H9 (cell line): ENCODE data around the gene SNED1. TPM values are rescaled to one million over a fixed set of nuclear protein-coding genes. Genes with fewer than 3 reads are reported as not detected.

Experiments used
- DNase-seq: peaks from one replicate; pipeline ENCODE4 v3.0.0-alpha.2; 2017
- H2AFZ ChIP-seq: one replicate; pipeline ENCODE4 v1.6.1; 2013; ENCODE audit warnings: mild to moderate bottlenecking, low read length, control low read depth, moderate library complexity
- H2AK5ac ChIP-seq: 2 replicates; pipeline ENCODE4 v1.6.1; 2013; ENCODE audit warnings: low read length, control low read depth, mixed read lengths; ENCODE audit not compliant: insufficient read length
- H2BK120ac ChIP-seq: one replicate; pipeline ENCODE4 v1.6.1; 2013; ENCODE audit warnings: low read depth, mild to moderate bottlenecking, low read length, control low read depth, inconsistent platforms; ENCODE audit not compliant: poor library complexity, severe bottlenecking
- H2BK12ac ChIP-seq: 2 replicates; pipeline ENCODE4 v1.6.1; 2013; ENCODE audit warnings: low read length, control low read depth, mixed read lengths, low read depth; ENCODE audit not compliant: insufficient read length
- H2BK15ac ChIP-seq: 2 replicates; pipeline ENCODE4 v1.6.1; 2013; ENCODE audit warnings: low read depth, low read length, control low read depth
- H2BK20ac ChIP-seq: one replicate; pipeline ENCODE4 v1.6.1; 2013; ENCODE audit warnings: low read depth, mild to moderate bottlenecking, low read length, control low read depth, inconsistent platforms; ENCODE audit not compliant: poor library complexity, severe bottlenecking
- H2BK5ac ChIP-seq: 2 replicates; pipeline ENCODE4 v1.6.1; 2013; ENCODE audit warnings: low read length, control low read depth, mixed read lengths; ENCODE audit not compliant: insufficient read length
- H3K14ac ChIP-seq: 2 replicates; pipeline ENCODE4 v1.6.1; 2013; ENCODE audit warnings: low read length, control low read depth; ENCODE audit not compliant: insufficient read depth
- H3K18ac ChIP-seq: 2 replicates; pipeline ENCODE4 v1.6.1; 2013; ENCODE audit warnings: low read depth, mild to moderate bottlenecking, mixed read lengths, low read length, control low read depth; ENCODE audit not compliant: insufficient read length
- H3K23ac ChIP-seq: 2 replicates; pipeline ENCODE4 v1.6.1; 2013; ENCODE audit warnings: low read length, control low read depth, mixed read lengths, low read depth; ENCODE audit not compliant: insufficient read length
- H3K23me2 ChIP-seq: 2 replicates; pipeline ENCODE4 v1.6.1; 2013; ENCODE audit warnings: low read depth, mild to moderate bottlenecking, mixed read lengths, low read length, control low read depth; ENCODE audit not compliant: insufficient read length, poor library complexity, severe bottlenecking
- H3K27ac ChIP-seq: 2 replicates; pipeline ENCODE4 v1.5.1; 2013; ENCODE audit warnings: low read length, control low read depth, mixed read lengths, low read depth; ENCODE audit not compliant: insufficient read length
- H3K27me3 ChIP-seq: 2 replicates; pipeline ENCODE4 v1.6.1; 2013; ENCODE audit warnings: low read length, control low read depth, inconsistent platforms; ENCODE audit not compliant: insufficient read depth
- H3K4ac ChIP-seq: 2 replicates; pipeline ENCODE4 v1.6.1; 2013; ENCODE audit warnings: low read depth, mild to moderate bottlenecking, control low read depth, inconsistent platforms, low read length, moderate library complexity
- H3K4me1 ChIP-seq: 2 replicates; pipeline ENCODE4 v1.6.1; 2013; ENCODE audit warnings: low read length, control low read depth, inconsistent platforms; ENCODE audit not compliant: insufficient read depth
- H3K4me2 ChIP-seq: 2 replicates; pipeline ENCODE4 v1.6.1; 2013; ENCODE audit warnings: low read length, control low read depth, mixed read lengths; ENCODE audit not compliant: insufficient read length, insufficient read depth
- H3K56ac ChIP-seq: 2 replicates; pipeline ENCODE4 v1.6.1; 2013; ENCODE audit warnings: low read depth, mild to moderate bottlenecking, mixed read lengths, low read length, control low read depth; ENCODE audit not compliant: insufficient read length
- H3K79me1 ChIP-seq: 2 replicates; pipeline ENCODE4 v1.6.1; 2013; ENCODE audit warnings: low read depth, mild to moderate bottlenecking, moderate library complexity, low read length, control low read depth, inconsistent platforms; ENCODE audit not compliant: insufficient read depth, poor library complexity, severe bottlenecking
- H3K79me2 ChIP-seq: 2 replicates; pipeline ENCODE4 v1.6.1; 2013; ENCODE audit warnings: low read length, control low read depth, inconsistent platforms; ENCODE audit not compliant: insufficient read depth
- H3K9ac ChIP-seq: 2 replicates; pipeline ENCODE4 v1.6.1; 2013; ENCODE audit warnings: low read length, control low read depth, mixed read lengths; ENCODE audit not compliant: insufficient read length; ENCODE audit errors: extremely low read depth
- H3K9me3 ChIP-seq: one replicate; pipeline ENCODE4 v1.6.1; 2013; ENCODE audit warnings: low read depth, low read length, inconsistent platforms; ENCODE audit not compliant: control insufficient read depth
- H3T11ph ChIP-seq: one replicate; pipeline ENCODE4 v1.6.1; 2013; ENCODE audit warnings: mild to moderate bottlenecking, low read length, control low read depth, inconsistent platforms
- H4K20me1 ChIP-seq: one replicate; pipeline ENCODE4 v1.6.1; 2013; ENCODE audit not compliant: control insufficient read depth, insufficient read length, insufficient read depth
- H4K5ac ChIP-seq: 2 replicates; pipeline ENCODE4 v1.6.1; 2013; ENCODE audit warnings: low read depth, mild to moderate bottlenecking, mixed read lengths, low read length, control low read depth; ENCODE audit not compliant: insufficient read length
- H4K8ac ChIP-seq: replicated peaks from 2 replicates; pipeline ENCODE4 v1.6.1; 2013; ENCODE audit warnings: low read length, control low read depth, mixed read lengths, low read depth; ENCODE audit not compliant: insufficient read length
- H4K91ac ChIP-seq: 2 replicates; pipeline ENCODE4 v1.6.1; 2013; ENCODE audit warnings: low read depth, mild to moderate bottlenecking, moderate library complexity, mixed read lengths, low read length, control low read depth; ENCODE audit not compliant: insufficient read length
- H3K27ac Mint-ChIP-seq, 3 experiments: 2 replicates in 2 of 3; 3 replicates in 1 of 3; pipeline ENCODE4 v1.8.0; 2020 to 2021; ENCODE audit warnings: mixed read lengths in 3 of 3, mild to moderate bottlenecking in 1 of 3, moderate library complexity in 1 of 3
- H3K27me3 Mint-ChIP-seq: 2 replicates; pipeline ENCODE4 v1.8.0; 2021; ENCODE audit warnings: low read depth, mild to moderate bottlenecking, moderate library complexity, mixed read lengths
- H3K36me3 Mint-ChIP-seq, 3 experiments: 2 replicates in 2 of 3; 3 replicates in 1 of 3; pipeline ENCODE4 v1.8.0; 2020 to 2021; ENCODE audit warnings: low read depth in 3 of 3, mixed read lengths in 3 of 3; ENCODE audit not compliant: insufficient read depth in 1 of 3
- H3K4me1 Mint-ChIP-seq, 2 experiments: 2 replicates each; pipeline ENCODE4 v1.8.0; 2020; ENCODE audit warnings: mixed read lengths in 2 of 2
- H3K4me3 Mint-ChIP-seq, 2 experiments: 2 replicates in 1 of 2; 3 replicates in 1 of 2; pipeline ENCODE4 v1.8.0; 2020 to 2021; ENCODE audit warnings: mild to moderate bottlenecking in 2 of 2, mixed read lengths in 2 of 2, moderate library complexity in 1 of 2
- H3K9me3 Mint-ChIP-seq, 2 experiments: 2 replicates in 1 of 2; 3 replicates in 1 of 2; pipeline ENCODE4 v1.8.0; 2020; ENCODE audit warnings: mild to moderate bottlenecking in 2 of 2, mixed read lengths in 2 of 2, moderate library complexity in 1 of 2
- WGBS: extraction: QIAGEN DNeasy Blood & Tissue Kit; methylation state at CpG from one replicate; pipeline ENCODE4 v1.1.7; 2013; ENCODE audit warnings: missing lambda C conversion rate, low lambda C conversion rate, mixed read lengths; ENCODE audit not compliant: insufficient read length; ENCODE audit errors: extremely low coverage; 5-methylcytosine and 5-hydroxymethylcytosine counted together
- total RNA-seq: library from RNA; stranded (reverse); gene quantifications from 2 replicates; pipeline ENCODE4 v1.2.1, GENCODE V29; 2021
- TF ChIP-seq, protein P1 (sequence below): fragments of 200-600 bp; sonication (generic); conservative IDR thresholded peaks from 3 replicates; pipeline ENCODE4 v1.8.0; 2021; ENCODE audit warnings: antibody characterized with exemption, mild to moderate bottlenecking

SNED1 gene
- total RNA-seq, 1 experiment from 2014 or later: 2.5 TPM

DNA sequence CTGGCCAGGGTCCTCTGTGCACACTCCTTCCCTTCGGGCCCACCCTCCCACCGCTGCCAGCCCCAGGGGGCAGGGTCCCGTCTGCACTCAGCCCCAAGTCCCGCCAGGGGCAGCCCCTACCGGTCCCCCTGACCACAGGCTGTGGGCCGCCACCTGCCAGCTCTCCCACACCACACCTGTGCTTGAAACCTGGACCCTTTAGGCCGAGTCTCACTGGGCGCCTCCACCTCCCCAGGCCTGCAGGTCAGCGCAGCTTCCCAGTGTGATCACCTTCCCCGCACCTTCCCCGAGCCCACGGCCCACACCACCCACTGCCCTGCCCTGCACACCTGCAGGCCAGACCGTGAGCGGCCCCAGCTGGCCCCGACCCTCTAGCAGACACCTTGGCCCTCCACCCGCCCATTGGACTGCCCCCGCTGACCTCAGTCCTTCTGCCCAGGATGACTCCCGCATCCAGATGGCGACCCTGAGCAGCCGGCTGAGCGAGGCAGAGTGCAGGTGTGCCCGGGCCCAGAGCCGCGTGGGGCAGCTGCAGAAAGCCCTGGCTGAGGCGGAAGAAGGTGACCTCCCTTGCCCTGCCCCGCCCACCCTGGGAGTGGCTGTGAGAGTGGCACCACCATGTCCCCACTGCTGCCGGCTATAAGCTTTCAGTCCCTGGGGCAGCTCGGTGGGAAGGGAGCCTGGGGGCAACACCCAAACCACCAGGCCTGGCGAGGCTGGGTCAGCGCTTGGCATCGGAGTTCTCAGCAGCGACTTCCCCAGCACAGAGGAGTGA lies 31.3 kb upstream of the SNED1 start:
- no peak overlapping the region for H2BK20ac ChIP-seq

More for the DNA sequence above, 31.3 kb upstream of the SNED1 start:
- H3K27me3 Mint-ChIP-seq: peaks cover 4% of the 10 kb centered on the region
- Histone ChIP-seq H3K79me1 (no peaks in the 10 kb centered on the region), H2BK15ac (no peak overlapping the region), H3K4me1 (no peaks in the 10 kb centered on the region), H3K56ac (no peak overlapping the region), H3K18ac (no peak overlapping the region), H4K91ac (no peak overlapping the region), H2BK5ac (no peak overlapping the region), H2BK12ac (no peak overlapping the region), H3K23ac (no peak overlapping the region), H3K4me2 (no peak overlapping the region), H4K5ac (no peak overlapping the region), H3K4ac (no peak overlapping the region), H3K9ac (no peak overlapping the region), H2BK120ac (no peak overlapping the region), H3K23me2 (no peaks in the 10 kb centered on the region), H2AFZ (no peak overlapping the region), H2AK5ac (no peak overlapping the region), H3K27ac (no peak overlapping the region), H4K8ac (no peak overlapping the region), H3K27me3 (no peaks in the 10 kb centered on the region), H3K9me3 (no peaks in the 10 kb centered on the region), H3T11ph (no peak overlapping the region), H4K20me1 (no peaks in the 10 kb centered on the region), H3K79me2 (no peaks in the 10 kb centered on the region), H3K14ac (no peak overlapping the region)
- no peak overlapping the region for H3K4me3 Mint-ChIP-seq
- H3K27ac Mint-ChIP-seq: no peak overlapping the region
- DNase-seq: peak; percentile 54
- TF ChIP-seq, protein P1, sequence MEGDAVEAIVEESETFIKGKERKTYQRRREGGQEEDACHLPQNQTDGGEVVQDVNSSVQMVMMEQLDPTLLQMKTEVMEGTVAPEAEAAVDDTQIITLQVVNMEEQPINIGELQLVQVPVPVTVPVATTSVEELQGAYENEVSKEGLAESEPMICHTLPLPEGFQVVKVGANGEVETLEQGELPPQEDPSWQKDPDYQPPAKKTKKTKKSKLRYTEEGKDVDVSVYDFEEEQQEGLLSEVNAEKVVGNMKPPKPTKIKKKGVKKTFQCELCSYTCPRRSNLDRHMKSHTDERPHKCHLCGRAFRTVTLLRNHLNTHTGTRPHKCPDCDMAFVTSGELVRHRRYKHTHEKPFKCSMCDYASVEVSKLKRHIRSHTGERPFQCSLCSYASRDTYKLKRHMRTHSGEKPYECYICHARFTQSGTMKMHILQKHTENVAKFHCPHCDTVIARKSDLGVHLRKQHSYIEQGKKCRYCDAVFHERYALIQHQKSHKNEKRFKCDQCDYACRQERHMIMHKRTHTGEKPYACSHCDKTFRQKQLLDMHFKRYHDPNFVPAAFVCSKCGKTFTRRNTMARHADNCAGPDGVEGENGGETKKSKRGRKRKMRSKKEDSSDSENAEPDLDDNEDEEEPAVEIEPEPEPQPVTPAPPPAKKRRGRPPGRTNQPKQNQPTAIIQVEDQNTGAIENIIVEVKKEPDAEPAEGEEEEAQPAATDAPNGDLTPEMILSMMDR: no peak
- peaks cover 3 to 4% of the 10 kb centered on the region in 2 experiments; a peak in 2 of 4 replicates for H3K4me1 Mint-ChIP-seq
- no peaks in the 10 kb centered on the region; a peak in 1 of 7 replicates for H3K36me3 Mint-ChIP-seq
- no peaks in the 10 kb centered on the region for H3K9me3 Mint-ChIP-seq
- no CpG with 5 or more reads among the region's 32 CpGs for WGBS
